ENCODE data around the gene ASCL5. TPM values are rescaled to one million over a fixed set of nuclear protein-coding genes. Genes with fewer than 3 reads are reported as not detected.

ASCL5 gene
- total and polyA plus RNA-seq, 9 of the 15 experiments (the other 6 are each of a cell fraction or from before 2014, with no cell fraction given) = 0.09 TPM; not detected in 8

DNA sequence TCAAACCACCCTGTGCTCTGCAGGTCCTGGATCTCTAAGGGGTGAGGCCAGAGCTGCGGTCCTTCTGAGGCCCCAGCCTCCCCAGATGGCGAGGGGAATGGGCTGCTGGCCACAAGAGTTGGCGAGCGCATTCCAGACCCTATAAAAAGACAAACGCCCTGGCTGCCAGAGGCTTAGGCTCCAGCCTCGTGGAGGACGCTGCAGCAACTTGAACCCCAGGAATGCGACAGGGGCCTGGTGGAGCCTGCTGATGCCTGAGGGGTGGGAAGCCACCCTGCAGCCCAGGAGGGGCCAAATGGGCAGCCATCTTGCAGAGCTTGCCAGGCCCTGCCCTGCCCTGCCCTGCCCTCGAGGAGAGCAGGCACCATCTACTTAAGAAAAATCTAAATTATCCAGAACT is 23.3 kb downstream of the ASCL5 start (continued):
- TF ChIP-seq MGA (IDR thresholded peaks at IDR 0.05) (no peak), ZNF668 (CRISPR knock-in tag; IDR thresholded peaks at IDR 0.05) (no peak), KHSRP (IDR thresholded peaks at IDR 0.05) (no peak), FOXK2 (conservative IDR thresholded peaks at IDR 0.05 in 1 of 2, IDR thresholded peaks at IDR 0.05 in 1 of 2; ENCODE audit: low read depth in 2 of 2) (no peak), CAMTA2 (CRISPR knock-in tag; conservative IDR thresholded peaks at IDR 0.05) (no peak), E2F8 (IDR thresholded peaks at IDR 0.05; ENCODE audit: low read depth, partially characterized antibody) (no peak), TBL1XR1 (IDR thresholded peaks at IDR 0.05; ENCODE audit: low read length in 2 of 2) (no peak), ZNF583 (CRISPR knock-in tag; IDR thresholded peaks at IDR 0.05) (no peak)
- TF ChIP-seq, protein P1, sequence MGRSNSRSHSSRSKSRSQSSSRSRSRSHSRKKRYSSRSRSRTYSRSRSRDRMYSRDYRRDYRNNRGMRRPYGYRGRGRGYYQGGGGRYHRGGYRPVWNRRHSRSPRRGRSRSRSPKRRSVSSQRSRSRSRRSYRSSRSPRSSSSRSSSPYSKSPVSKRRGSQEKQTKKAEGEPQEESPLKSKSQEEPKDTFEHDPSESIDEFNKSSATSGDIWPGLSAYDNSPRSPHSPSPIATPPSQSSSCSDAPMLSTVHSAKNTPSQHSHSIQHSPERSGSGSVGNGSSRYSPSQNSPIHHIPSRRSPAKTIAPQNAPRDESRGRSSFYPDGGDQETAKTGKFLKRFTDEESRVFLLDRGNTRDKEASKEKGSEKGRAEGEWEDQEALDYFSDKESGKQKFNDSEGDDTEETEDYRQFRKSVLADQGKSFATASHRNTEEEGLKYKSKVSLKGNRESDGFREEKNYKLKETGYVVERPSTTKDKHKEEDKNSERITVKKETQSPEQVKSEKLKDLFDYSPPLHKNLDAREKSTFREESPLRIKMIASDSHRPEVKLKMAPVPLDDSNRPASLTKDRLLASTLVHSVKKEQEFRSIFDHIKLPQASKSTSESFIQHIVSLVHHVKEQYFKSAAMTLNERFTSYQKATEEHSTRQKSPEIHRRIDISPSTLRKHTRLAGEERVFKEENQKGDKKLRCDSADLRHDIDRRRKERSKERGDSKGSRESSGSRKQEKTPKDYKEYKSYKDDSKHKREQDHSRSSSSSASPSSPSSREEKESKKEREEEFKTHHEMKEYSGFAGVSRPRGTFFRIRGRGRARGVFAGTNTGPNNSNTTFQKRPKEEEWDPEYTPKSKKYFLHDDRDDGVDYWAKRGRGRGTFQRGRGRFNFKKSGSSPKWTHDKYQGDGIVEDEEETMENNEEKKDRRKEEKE (IDR thresholded peaks at IDR 0.05; ENCODE audit: borderline replicate concordance in 1 of 2, control insufficient read depth in 1 of 2, low read depth in 2 of 2, low read length in 1 of 2) = no peak

Data from K562 (cell line).